ENCODE data around the gene IGSF9. TPM values are rescaled to one million over a fixed set of nuclear protein-coding genes. Genes with fewer than 3 reads are reported as not detected.
A peak's percentile ranks its signal among the peaks of the same experiment; 100 is the strongest.

IGSF9 gene
- total and polyA plus RNA-seq, 7 experiments from 2014 or later = 0.12 TPM; not detected in 5

GRCh38 chr1:159895836-159896545 lies 49.4 kb downstream of the IGSF9 start:
- Histone ChIP-seq H3K9me3 (ENCODE audit: control insufficient read depth in 2 of 3, low read length in 3 of 3) (no peaks in the 10 kb centered on the region), H3K27ac (ENCODE audit: low read depth, low read length) (no peak overlapping the region), H3K4me3 (ENCODE audit: low read length) (no peak overlapping the region), H3K36me3 (ENCODE audit: control insufficient read depth in 2 of 3, insufficient read depth in 3 of 3, low read length in 3 of 3) (no peaks in the 10 kb centered on the region), H3K27me3 (ENCODE audit: control insufficient read depth in 2 of 2, insufficient read depth in 2 of 2, low read length in 2 of 2) (no peaks in the 10 kb centered on the region), H3K4me1 (ENCODE audit: control insufficient read depth in 2 of 2, insufficient read depth in 2 of 2, low read length in 2 of 2) (no peaks in the 10 kb centered on the region)
- ChIA-PET CTCF (interaction anchor here (1.1 to 10.1 kb wide), 4 partner anchors 10 to 96 kb away, joined by 3 to 226 read pairs (median 4); partner anchors contain the start of gene FCRL6), POLR2A (interaction anchor here (0.6 kb wide), 1 partner anchor 1974 kb away, joined by 3 read pairs; no protein-coding TSS in a partner anchor)
- intact Hi-C loops (cut with micrococcal nuclease) = no loop called here
- Mint-ChIP-seq H3K9me3 (peaks cover 0 to 1% (median 0%) of the 10 kb centered on the region in 11 donors), H3K27ac (peak overlapping the region in 2 of 9 donors; percentile 3 to 8), H3K27me3 (peaks cover 0 to 28% (median 0%) of the 10 kb centered on the region in 5 donors), H3K4me3 (no peak overlapping the region), H3K4me1 (peaks cover 0 to 18% (median 0%) of the 10 kb centered on the region in 7 donors), H3K36me3 (no peaks in the 10 kb centered on the region)
- DNase-seq (no peak), ATAC-seq (peak; percentile 16)

GRCh38 chr1:159895286-159895685 lies 50.1 kb downstream of the IGSF9 start:
- peaks cover 0 to 16% (median 0%) of the 10 kb centered on the region in 7 donors for H3K4me1 Mint-ChIP-seq
- no peaks in the 10 kb centered on the region for H3K36me3 Mint-ChIP-seq
- H3K4me3 Mint-ChIP-seq = no peak overlapping the region
- no peak overlapping the region for H3K27ac ChIP-seq (ENCODE audit: low read depth, low read length)
- H3K9me3 ChIP-seq (ENCODE audit: control insufficient read depth in 2 of 3, low read length in 3 of 3) = no peaks in the 10 kb centered on the region
- H3K4me1 ChIP-seq (ENCODE audit: control insufficient read depth in 2 of 2, insufficient read depth in 2 of 2, low read length in 2 of 2) = peaks cover 0 to 3% of the 10 kb centered on the region in 2 donors
- H3K27me3 Mint-ChIP-seq = peaks cover 0 to 28% (median 0%) of the 10 kb centered on the region in 5 donors
- no peak overlapping the region for H3K4me3 ChIP-seq (ENCODE audit: low read length)
- H3K36me3 ChIP-seq (ENCODE audit: control insufficient read depth in 2 of 3, insufficient read depth in 3 of 3, low read length in 3 of 3) = no peaks in the 10 kb centered on the region
- DNase-seq (no peak), ATAC-seq (no peak)
- intact Hi-C loops (cut with micrococcal nuclease) = no loop called here
- POLR2A ChIA-PET = no interaction called here
- peaks cover 0 to 1% (median 0%) of the 10 kb centered on the region in 11 donors for H3K9me3 Mint-ChIP-seq
- CTCF ChIA-PET = interaction anchor here (0.9 to 10.1 kb wide), 5 partner anchors 9 to 136 kb away, joined by 3 to 226 read pairs (median 4); partner anchors contain the start of gene FCRL6
- H3K27me3 ChIP-seq (ENCODE audit: control insufficient read depth in 2 of 2, insufficient read depth in 2 of 2, low read length in 2 of 2) = no peaks in the 10 kb centered on the region
- no peak overlapping the region for H3K27ac Mint-ChIP-seq

GRCh38 chr1:159892944-159893343 lies 52.5 kb downstream of the IGSF9 start:
- no peaks in the 10 kb centered on the region for H3K36me3 ChIP-seq (ENCODE audit: control insufficient read depth in 2 of 3, insufficient read depth in 3 of 3, low read length in 3 of 3)
- ATAC-seq (no peak), DNase-seq (peak in 1 of 9 donors; percentile 14)
- H3K4me3 ChIP-seq (ENCODE audit: low read length) = no peak overlapping the region
- Mint-ChIP-seq H3K9me3 (peaks cover 0 to 1% (median 0%) of the 10 kb centered on the region in 11 donors), H3K27ac (peak overlapping the region in 2 of 9 donors; percentile 33 to 43), H3K4me3 (no peak overlapping the region), H3K36me3 (no peaks in the 10 kb centered on the region), H3K27me3 (peaks cover 0 to 28% (median 0%) of the 10 kb centered on the region in 5 donors), H3K4me1 (peaks cover 0 to 19% (median 0%) of the 10 kb centered on the region in 7 donors)
- H3K9me3 ChIP-seq (ENCODE audit: control insufficient read depth in 2 of 3, low read length in 3 of 3) = no peaks in the 10 kb centered on the region
- ChIA-PET POLR2A (interaction anchor here (1.2 to 1.8 kb wide), 3 partner anchors 25 to 53 kb away, joined by 3 to 6 read pairs (median 4); partner anchors contain the start of gene IGSF9), CTCF (interaction anchor here (0.7 to 10.1 kb wide), 16 partner anchors 8 to 359 kb away, joined by 3 to 226 read pairs (median 5); partner anchors contain the start of genes DUSP23, FCRL6, IGSF9 and TAGLN2)
- intact Hi-C loops (cut with micrococcal nuclease) = loop anchor here (1.0 to 5.0 kb wide), 5 partner anchors 44 to 731 kb away; partner anchors contain the start of gene IGSF9 (in 1 of the 2)
- no peaks in the 10 kb centered on the region for H3K27me3 ChIP-seq (ENCODE audit: control insufficient read depth in 2 of 2, insufficient read depth in 2 of 2, low read length in 2 of 2)
- no peak overlapping the region for H3K27ac ChIP-seq (ENCODE audit: low read depth, low read length)
- H3K4me1 ChIP-seq (ENCODE audit: control insufficient read depth in 2 of 2, insufficient read depth in 2 of 2, low read length in 2 of 2) = peaks cover 0 to 17% of the 10 kb centered on the region in 2 donors

GRCh38 chr1:159891275-159892157 lies 53.9 kb downstream of the IGSF9 start:
- intact Hi-C loops (cut with micrococcal nuclease) = loop anchor here (1.0 to 5.0 kb wide), 13 partner anchors 32 to 730 kb away; partner anchors contain the start of genes DUSP23 (in 2 of the 2), SLAMF8 (in 1 of the 2) and TAGLN2 (in 1 of the 2)
- Histone ChIP-seq H3K4me3 (ENCODE audit: low read length) (no peak overlapping the region), H3K27ac (ENCODE audit: low read depth, low read length) (no peak overlapping the region), H3K4me1 (ENCODE audit: control insufficient read depth in 2 of 2, insufficient read depth in 2 of 2, low read length in 2 of 2) (peaks cover 0 to 17% of the 10 kb centered on the region in 2 donors), H3K9me3 (ENCODE audit: control insufficient read depth in 2 of 3, low read length in 3 of 3) (no peaks in the 10 kb centered on the region), H3K27me3 (ENCODE audit: control insufficient read depth in 2 of 2, insufficient read depth in 2 of 2, low read length in 2 of 2) (no peaks in the 10 kb centered on the region), H3K36me3 (ENCODE audit: control insufficient read depth in 2 of 3, insufficient read depth in 3 of 3, low read length in 3 of 3) (no peaks in the 10 kb centered on the region)
- no peaks in the 10 kb centered on the region for H3K36me3 Mint-ChIP-seq
- ATAC-seq (peak; percentile 96), DNase-seq (peak; percentile 53 to 76 (median 65))
- ChIA-PET POLR2A (interaction anchor here (1.0 to 1.6 kb wide), 4 partner anchors 9 to 93 kb away, joined by 3 to 6 read pairs (median 4); no protein-coding TSS in a partner anchor), CTCF (interaction anchor here (0.7 to 10.1 kb wide), 16 partner anchors 9 to 118 kb away, joined by 3 to 226 read pairs (median 4); partner anchors contain the start of genes DUSP23, FCRL6, IGSF9 and TAGLN2)
- H3K4me3 Mint-ChIP-seq = no peak overlapping the region
- peaks cover 0 to 19% (median 0%) of the 10 kb centered on the region in 7 donors for H3K4me1 Mint-ChIP-seq
- peaks cover 0 to 1% (median 0%) of the 10 kb centered on the region in 11 donors for H3K9me3 Mint-ChIP-seq
- peaks cover 0 to 24% (median 0%) of the 10 kb centered on the region in 5 donors for H3K27me3 Mint-ChIP-seq
- H3K27ac Mint-ChIP-seq = peak overlapping the region in 1 of 9 donors; percentile 37

- Histone ChIP-seq H3K4me3 (ENCODE audit: low read length) (no peak overlapping the region), H3K4me1 (ENCODE audit: control insufficient read depth in 2 of 2, insufficient read depth in 2 of 2, low read length in 2 of 2) (peaks cover 0 to 17% of the 10 kb centered on the region in 2 donors), H3K27me3 (ENCODE audit: control insufficient read depth in 2 of 2, insufficient read depth in 2 of 2, low read length in 2 of 2) (no peaks in the 10 kb centered on the region), H3K9me3 (ENCODE audit: control insufficient read depth in 2 of 3, low read length in 3 of 3) (no peaks in the 10 kb centered on the region), H3K27ac (ENCODE audit: low read depth, low read length) (no peak overlapping the region), H3K36me3 (ENCODE audit: control insufficient read depth in 2 of 3, insufficient read depth in 3 of 3, low read length in 3 of 3) (no peaks in the 10 kb centered on the region)
- H3K4me1 Mint-ChIP-seq = peaks cover 0 to 16% (median 0%) of the 10 kb centered on the region in 7 donors
- intact Hi-C loops (cut with micrococcal nuclease) = loop anchor here (2.0 to 5.0 kb wide), 3 partner anchors 64 to 728 kb away; partner anchors contain the start of gene SLAMF8 (in 1 of the 2)
- CTCF ChIA-PET = interaction anchor here (1.0 to 10.1 kb wide), 11 partner anchors 15 to 118 kb away, joined by 3 to 226 read pairs (median 4); partner anchors contain the start of genes FCRL6, IGSF9 and TAGLN2
- no peak for ATAC-seq
- POLR2A ChIA-PET = interaction anchor here (0.7 to 1.6 kb wide), 2 partner anchors 11 to 92 kb away, joined by 3 to 4 read pairs; no protein-coding TSS in a partner anchor
- no peaks in the 10 kb centered on the region for H3K36me3 Mint-ChIP-seq
- H3K9me3 Mint-ChIP-seq = peaks cover 0 to 1% (median 0%) of the 10 kb centered on the region in 11 donors
- H3K27ac Mint-ChIP-seq = peak overlapping the region in 1 of 9 donors; percentile 66
- peaks cover 0 to 18% (median 0%) of the 10 kb centered on the region in 5 donors for H3K27me3 Mint-ChIP-seq
- no peak overlapping the region for H3K4me3 Mint-ChIP-seq
- DNase-seq = no peak
Observed at GRCh38 chr1:159890390-159890789, 55.0 kb downstream of the IGSF9 start.

All from naive thymus-derived CD4-positive, alpha-beta T cell (primary cell).